Subcutaneous adipose tissue (tissue), 4 donors: ENCODE measurements around the gene DBNL. TPM values are rescaled to one million over a fixed set of nuclear protein-coding genes. Genes with fewer than 3 reads are reported as not detected.

ENCODE experiments used
- total RNA-seq, 4 donors: library from RNA; depleted of rRNA; stranded (reverse); fragments of >200 nt; gene quantifications; one replicate each; pipeline ENCODE4 v1.1.0, GENCODE V29; 2016
- TF ChIP-seq, protein P1 (sequence below): fragments of 450-650 bp; IDR thresholded peaks from one replicate; pipeline ENCODE4 v1.5.1; 2016; ENCODE audit warnings: low read depth, mild to moderate bottlenecking, control low read depth, antibody characterized with exemption, moderate library complexity

Gene DBNL
- total RNA-seq, 4 donors from 2014 or later, result 62.3 to 133 (median 103) TPM

DNA sequence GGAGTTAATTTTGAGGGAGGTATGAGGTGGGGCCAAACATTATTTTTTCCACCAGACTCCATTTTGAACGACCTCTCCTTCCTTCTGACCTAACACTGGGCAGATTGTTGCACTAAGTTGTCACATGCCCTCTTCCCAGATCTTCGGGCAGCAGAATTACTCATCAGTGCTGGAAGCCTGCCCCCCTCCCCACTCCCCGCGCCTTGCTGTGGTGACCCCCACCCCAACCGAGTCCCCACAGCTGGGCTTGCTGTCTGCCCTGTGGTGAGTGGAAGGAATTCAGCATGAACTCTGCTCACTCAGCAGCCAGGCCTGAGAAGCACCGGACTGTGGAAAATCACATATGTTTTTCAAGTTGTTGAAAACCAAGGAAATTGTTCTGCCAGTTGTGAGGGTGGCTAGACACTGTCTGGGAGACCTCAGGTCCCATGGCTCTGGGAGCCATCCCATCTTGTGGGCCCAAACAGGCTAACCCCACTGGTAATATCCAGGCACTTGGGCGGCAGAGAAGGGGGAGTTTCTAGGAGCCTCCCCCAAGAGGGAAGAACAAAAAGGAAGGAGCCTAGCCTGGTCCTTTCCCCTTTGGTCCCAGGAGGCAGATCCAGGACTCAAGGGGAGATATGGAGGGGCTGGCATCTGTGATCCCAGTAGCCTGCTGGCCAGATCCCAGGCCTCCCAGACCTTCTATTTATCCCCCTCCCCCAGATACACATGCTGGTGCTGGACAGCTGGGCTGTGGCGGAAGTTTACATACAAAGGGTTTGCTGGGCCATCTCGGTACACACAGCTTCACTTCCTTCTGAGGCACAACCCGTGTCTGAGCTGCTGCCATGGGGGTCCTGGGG lies 56.2 kb downstream of the DBNL start:
- TF ChIP-seq, protein P1, sequence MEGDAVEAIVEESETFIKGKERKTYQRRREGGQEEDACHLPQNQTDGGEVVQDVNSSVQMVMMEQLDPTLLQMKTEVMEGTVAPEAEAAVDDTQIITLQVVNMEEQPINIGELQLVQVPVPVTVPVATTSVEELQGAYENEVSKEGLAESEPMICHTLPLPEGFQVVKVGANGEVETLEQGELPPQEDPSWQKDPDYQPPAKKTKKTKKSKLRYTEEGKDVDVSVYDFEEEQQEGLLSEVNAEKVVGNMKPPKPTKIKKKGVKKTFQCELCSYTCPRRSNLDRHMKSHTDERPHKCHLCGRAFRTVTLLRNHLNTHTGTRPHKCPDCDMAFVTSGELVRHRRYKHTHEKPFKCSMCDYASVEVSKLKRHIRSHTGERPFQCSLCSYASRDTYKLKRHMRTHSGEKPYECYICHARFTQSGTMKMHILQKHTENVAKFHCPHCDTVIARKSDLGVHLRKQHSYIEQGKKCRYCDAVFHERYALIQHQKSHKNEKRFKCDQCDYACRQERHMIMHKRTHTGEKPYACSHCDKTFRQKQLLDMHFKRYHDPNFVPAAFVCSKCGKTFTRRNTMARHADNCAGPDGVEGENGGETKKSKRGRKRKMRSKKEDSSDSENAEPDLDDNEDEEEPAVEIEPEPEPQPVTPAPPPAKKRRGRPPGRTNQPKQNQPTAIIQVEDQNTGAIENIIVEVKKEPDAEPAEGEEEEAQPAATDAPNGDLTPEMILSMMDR, result no peak

DNA sequence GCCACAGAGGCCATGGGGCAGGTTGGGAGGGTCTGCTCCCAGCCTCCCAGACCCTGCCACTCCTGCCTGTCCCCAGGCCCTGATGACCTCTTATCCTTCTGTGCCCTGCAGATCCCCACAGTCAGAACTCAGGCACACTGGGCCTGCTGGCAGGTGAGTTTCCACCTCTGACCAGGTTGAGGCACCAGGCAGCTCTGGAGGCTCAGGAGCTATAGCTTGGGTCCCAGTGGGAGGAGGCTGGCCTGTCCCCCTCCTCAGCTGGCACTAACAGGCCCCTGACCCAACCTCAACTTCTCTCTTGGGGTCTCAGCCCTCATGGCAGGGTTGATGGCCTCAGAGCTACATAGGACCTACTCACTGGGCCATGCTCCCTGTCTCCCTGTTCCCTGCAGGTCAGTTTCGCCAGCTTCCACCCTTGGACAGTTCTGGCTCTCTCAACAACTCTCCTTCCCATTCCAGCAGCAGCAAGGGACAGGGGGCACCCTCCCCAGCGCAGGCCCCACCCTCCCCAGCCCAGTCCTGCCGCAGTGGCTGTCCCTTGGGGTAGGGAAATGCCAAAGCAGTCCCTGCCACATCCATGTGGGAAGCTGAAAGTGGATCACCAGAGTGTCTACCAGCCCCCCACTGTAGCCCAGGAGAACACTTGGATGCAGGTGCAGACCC lies 56.9 kb downstream of the DBNL start:
- TF ChIP-seq, protein P1, result no peak

DNA sequence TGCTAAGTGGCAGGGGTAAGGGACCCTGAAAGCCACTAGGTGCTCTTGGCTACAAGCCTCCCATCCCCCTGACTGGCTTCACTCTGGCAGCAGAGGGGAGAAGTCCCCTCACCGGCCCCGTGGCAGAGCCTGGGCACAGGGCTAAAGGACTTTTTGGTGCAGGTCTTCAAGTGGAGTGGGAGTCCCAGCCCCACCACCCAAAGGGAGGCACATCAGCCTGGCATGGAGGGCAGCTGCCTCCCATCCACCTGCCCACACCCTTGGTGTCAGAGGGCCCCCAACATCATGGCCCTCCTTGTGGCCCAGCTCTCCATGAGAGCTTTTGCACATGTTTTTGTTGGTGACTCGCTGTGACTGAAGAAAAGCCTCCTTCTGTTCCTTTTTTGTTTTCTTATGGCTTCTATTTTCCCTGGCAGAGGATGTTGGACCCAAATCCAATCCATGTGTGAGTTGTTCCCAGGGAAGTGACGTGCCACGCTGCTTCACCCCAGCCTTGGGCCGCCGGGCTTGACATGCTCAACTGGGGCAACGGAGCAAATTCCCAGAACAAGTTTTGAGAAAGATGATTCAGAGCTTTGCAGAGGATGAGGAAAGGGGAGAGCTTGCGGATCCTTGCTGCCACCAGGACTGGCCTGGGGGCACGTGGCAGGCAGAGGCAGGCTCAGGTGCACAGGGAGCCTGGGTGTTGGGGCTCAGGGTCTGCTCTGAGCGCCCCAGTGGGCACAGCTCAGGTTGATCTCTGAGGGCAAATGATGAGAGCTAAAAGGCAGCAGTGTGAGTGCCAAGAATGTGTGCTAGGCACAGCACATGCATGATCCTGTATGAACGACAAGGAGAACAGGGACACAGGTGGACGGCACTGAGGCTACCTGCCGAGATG lies 57.7 kb downstream of the DBNL start:
- TF ChIP-seq, protein P1, result no peak

DNA sequence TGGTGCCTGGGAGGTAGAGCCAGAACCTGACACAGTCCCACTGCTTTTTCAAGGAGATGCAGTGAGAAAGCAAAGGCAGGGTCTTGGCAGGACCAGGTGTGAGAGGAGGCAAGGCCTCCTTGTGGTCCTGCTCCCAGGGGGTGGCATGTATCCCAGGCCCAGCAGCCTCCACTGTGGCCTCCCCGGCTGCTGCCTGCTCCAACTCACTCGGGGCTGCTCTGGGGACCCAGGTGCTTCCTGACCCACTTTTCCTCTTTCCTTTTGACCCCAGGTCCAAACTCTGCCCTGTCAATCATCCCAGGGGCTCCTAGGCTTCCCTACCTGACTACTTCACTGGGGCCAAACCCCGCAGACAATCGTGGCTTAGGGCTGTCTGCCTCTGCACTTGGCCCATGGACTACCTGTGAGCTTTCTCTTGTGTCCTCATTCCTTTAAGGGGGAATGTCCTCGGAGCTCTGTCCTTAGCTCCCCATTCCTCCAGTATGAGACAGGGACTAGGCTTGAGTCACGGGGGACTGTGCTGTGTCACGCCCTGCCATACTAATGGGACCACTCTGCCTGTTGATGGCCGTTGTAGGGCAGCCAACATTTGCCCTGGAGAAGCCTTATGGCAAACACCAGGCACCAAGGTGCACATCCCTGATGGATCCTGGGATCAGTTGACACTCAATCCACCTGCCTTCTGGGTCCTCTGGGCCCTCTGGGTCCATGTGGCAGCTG lies 58.5 kb downstream of the DBNL start:
- TF ChIP-seq, protein P1, result no peak

DNA sequence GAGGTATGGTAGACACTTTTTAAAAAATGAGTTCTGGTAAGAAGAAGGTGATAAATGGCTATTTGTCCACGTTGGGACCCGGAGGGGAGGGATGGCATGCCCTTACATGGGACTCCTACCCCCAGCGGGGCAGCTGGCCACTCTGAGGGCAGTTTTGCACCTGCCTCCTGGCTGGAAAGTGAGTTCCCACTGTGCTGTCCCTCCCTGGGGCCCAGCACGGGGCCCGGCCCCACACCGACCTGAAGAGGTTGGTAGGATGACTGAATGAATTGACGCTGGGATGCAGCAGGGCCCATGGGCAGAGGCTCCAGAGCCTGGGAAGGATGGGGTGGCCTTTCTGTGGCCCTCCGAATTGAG lies 59.0 kb downstream of the DBNL start:
- TF ChIP-seq, protein P1, result no peak

DNA sequence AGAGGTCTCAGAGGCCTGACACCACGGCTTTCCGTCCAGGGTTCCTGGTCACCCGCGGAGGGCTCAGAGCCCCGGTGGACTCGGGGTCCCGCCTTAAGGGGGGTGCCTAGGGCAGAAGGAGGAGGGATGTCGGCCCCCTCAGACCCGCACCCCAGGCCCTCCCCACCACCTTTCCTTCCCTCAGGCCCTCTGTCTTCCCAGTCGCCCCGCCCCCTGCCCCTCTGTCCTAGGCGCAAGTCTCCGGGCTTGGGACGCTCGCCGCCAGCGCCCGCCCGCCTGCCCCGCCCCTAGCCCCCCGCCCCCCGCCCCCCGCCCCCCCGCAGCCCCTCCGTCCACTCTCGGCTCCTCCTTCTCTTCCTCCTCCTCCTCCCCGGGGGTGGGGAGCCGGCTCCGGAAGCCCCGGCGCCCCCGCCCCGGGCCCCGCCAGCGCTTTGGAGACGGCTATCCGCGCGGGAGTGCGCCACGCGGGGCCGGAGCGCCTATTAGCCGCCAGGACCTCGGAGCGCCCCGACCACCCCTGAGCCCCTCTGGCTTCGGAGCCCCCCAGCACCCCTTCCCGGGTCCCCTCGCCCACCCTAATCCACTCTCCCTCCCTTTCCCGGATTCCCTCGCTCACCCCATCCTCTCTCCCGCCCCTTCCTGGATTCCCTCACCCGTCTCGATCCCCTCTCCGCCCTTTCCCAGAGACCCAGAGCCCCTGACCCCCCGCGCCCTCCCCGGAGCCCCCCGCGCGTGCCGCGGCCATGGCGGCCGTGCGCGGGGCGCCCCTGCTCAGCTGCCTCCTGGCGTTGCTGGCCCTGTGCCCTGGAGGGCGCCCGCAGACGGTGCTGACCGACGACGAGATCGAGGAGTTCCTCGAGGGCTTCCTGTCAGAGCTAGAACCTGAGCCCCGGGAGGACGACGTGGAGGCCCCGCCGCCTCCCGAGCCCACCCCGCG lies 59.7 kb downstream of the DBNL start, which contains the start of gene AEBP1:
Gene AEBP1, plus strand, starts transcription at position 423 of the 937 bp plus-strand sequence. Its CDS starts 321 bp downstream, at position 744.
- TF ChIP-seq, protein P1, result no peak
